22Rv1 (cell line): ENCODE data around the gene MAP4K3.

Experiments used
- CTCF ChIP-seq: fragments of 450-650 bp; IDR thresholded peaks from 2 replicates; pipeline ENCODE4 v1.5.1; 2017; ENCODE audit warnings: mild to moderate bottlenecking
- ZFX ChIP-seq: fragments of 450-650 bp; IDR thresholded peaks from 2 replicates; pipeline ENCODE4 v1.6.1; 2017; ENCODE audit warnings: antibody characterized with exemption, borderline replicate concordance

GRCh38 chr2:39202639-39203369 lies 234.3 kb downstream of the MAP4K3 start:
- TF ChIP-seq CTCF (no peak), ZFX (no peak)
